SU-DHL-6 (cell line): Measurements from ENCODE around the gene CNP.

Experiments
- CTCF ChIP-seq: fragments of 200-600 bp; sonication (generic); IDR thresholded peaks from one replicate; pipeline ENCODE4 v1.5.1; 2017; ENCODE audit warnings: antibody characterized with exemption, mild to moderate bottlenecking, low read length, moderate library complexity; ENCODE audit not compliant: insufficient read depth, poor library complexity, severe bottlenecking
- EZH2phosphoT487 ChIP-seq: fragments of 200-600 bp; sonication (generic), shearing (Covaris generic); conservative IDR thresholded peaks from 2 replicates; pipeline ENCODE4 v1.6.1; 2018; ENCODE audit warnings: mild to moderate bottlenecking, antibody characterized with exemption, low read length, moderate library complexity, mixed read lengths

- TF ChIP-seq CTCF (no peak), EZH2phosphoT487 (no peak)
Measured at GRCh38 chr17:41930009-41930832, 36.4 kb upstream of the CNP start, which contains the start of gene ODAD4.
